ENCODE measurements around the gene ARHGEF12. TPM values are rescaled to one million over a fixed set of nuclear protein-coding genes. Genes with fewer than 3 reads are reported as not detected.

Gene ARHGEF12
- total RNA-seq, 2 donors from 2014 or later: 46.5 to 71.1 TPM

- Histone ChIP-seq H3K9me3 (no peaks in the 10 kb centered on the region), H3K27ac (no peak overlapping the region), H3K36me3 (replicated peaks in 1 of 2; ENCODE audit: insufficient read depth in 1 of 2, low read depth in 2 of 2) (peaks cover 14 to 17% of the 10 kb centered on the region in 2 donors), H3K4me1 (no peaks in the 10 kb centered on the region), H3K4me3 (no peak overlapping the region), H3K27me3 (no peaks in the 10 kb centered on the region)
- WGBS, 2 donors: 91 to 95% methylated on average over 6 of the region's 6 CpGs
- TF ChIP-seq CTCF (IDR thresholded peaks at IDR 0.05) (no peak), POLR2A (IDR thresholded peaks at IDR 0.05) (no peak)
- DNase-seq (no peak), ATAC-seq (no peak)
- intact Hi-C loops (cut with DNase I): no loop called here
These were observed 131.4 kb downstream of the ARHGEF12 start for GRCh38 chr11:120467627-120468026.

- intact Hi-C loops (cut with DNase I): no loop called here
- TF ChIP-seq POLR2A (IDR thresholded peaks at IDR 0.05) (no peak), CTCF (IDR thresholded peaks at IDR 0.05) (no peak)
- WGBS, 2 donors: 88 to 92% methylated on average over 1 of the region's 1 CpG
- ATAC-seq (no peak), DNase-seq (no peak)
- Histone ChIP-seq H3K27ac (no peak overlapping the region), H3K36me3 (replicated peaks in 1 of 2; ENCODE audit: insufficient read depth in 1 of 2, low read depth in 2 of 2) (peaks cover 14 to 27% of the 10 kb centered on the region in 2 donors), H3K9me3 (no peaks in the 10 kb centered on the region), H3K4me1 (no peaks in the 10 kb centered on the region), H3K4me3 (no peak overlapping the region), H3K27me3 (no peaks in the 10 kb centered on the region)
These were observed 134.9 kb downstream of the ARHGEF12 start for GRCh38 chr11:120471131-120471530.

- H3K4me1 ChIP-seq: no peaks in the 10 kb centered on the region
- intact Hi-C loops (cut with DNase I): no loop called here
- H3K4me3 ChIP-seq: no peak overlapping the region
- DNase-seq (no peak), ATAC-seq (no peak)
- H3K36me3 ChIP-seq (replicated peaks in 1 of 2; ENCODE audit: insufficient read depth in 1 of 2, low read depth in 2 of 2): peaks cover 14 to 28% of the 10 kb centered on the region in 2 donors
- WGBS, 2 donors: 94% methylated on average over 3 of the region's 3 CpGs
- TF ChIP-seq POLR2A (IDR thresholded peaks at IDR 0.05) (no peak), CTCF (IDR thresholded peaks at IDR 0.05) (no peak)
- no peaks in the 10 kb centered on the region for H3K27me3 ChIP-seq
- H3K27ac ChIP-seq: no peak overlapping the region
- no peaks in the 10 kb centered on the region for H3K9me3 ChIP-seq
These were observed 135.8 kb downstream of the ARHGEF12 start for GRCh38 chr11:120471994-120472393.

GRCh38 chr11:120473503-120473902 is 137.3 kb downstream of the ARHGEF12 start:
- intact Hi-C loops (cut with DNase I): no loop called here

More at GRCh38 chr11:120473503-120473902, 137.3 kb downstream of the ARHGEF12 start:
- Histone ChIP-seq H3K9me3 (no peaks in the 10 kb centered on the region), H3K36me3 (replicated peaks in 1 of 2; ENCODE audit: insufficient read depth in 1 of 2, low read depth in 2 of 2) (peaks cover 6 to 30% of the 10 kb centered on the region in 2 donors), H3K27me3 (no peaks in the 10 kb centered on the region), H3K27ac (no peak overlapping the region), H3K4me1 (no peaks in the 10 kb centered on the region), H3K4me3 (no peak overlapping the region)
- 85 to 95% methylated on average over 3 of the region's 3 CpGs for WGBS, 2 donors
- TF ChIP-seq POLR2A (IDR thresholded peaks at IDR 0.05): no peak
- TF ChIP-seq CTCF (IDR thresholded peaks at IDR 0.05): no peak
- ATAC-seq: no peak
- DNase-seq: no peak
